OCI-LY3 (cell line): ENCODE measurements around the gene TEX35.

Experiments
- H2AFZ ChIP-seq: fragments of 200-600, 300-600 bp; shearing (Covaris generic); 2 replicates; pipeline ENCODE4 v1.6.0; 2014; ENCODE audit warnings: antibody characterized with exemption, low read depth, low read length
- H3K27ac ChIP-seq: fragments of 200-600, 300-600 bp; sonication (generic); 2 replicates; pipeline ENCODE4 v1.5.1; 2014; ENCODE audit warnings: mild to moderate bottlenecking, low read length, moderate library complexity, mixed read lengths
- H3K27me3 ChIP-seq: fragments of 200-600, 300-600 bp; sonication (generic); 2 replicates; pipeline ENCODE4 v1.6.1; 2014; ENCODE audit warnings: low read depth, low read length, mixed read lengths
- H3K36me3 ChIP-seq: fragments of 200-600, 300-600 bp; sonication (generic); replicated peaks from 2 replicates; pipeline ENCODE3; 2014; ENCODE audit warnings: low read depth, low read length, mixed read lengths
- H3K4me1 ChIP-seq: fragments of 300-600, 200-600 bp; sonication (generic); 2 replicates; pipeline ENCODE4 v1.6.1; 2014; ENCODE audit warnings: low read length, mixed read lengths
- H3K4me2 ChIP-seq: fragments of 200-600, 300-600 bp; sonication (generic); 2 replicates; pipeline ENCODE4 v1.6.1; 2014; ENCODE audit warnings: low read length, mixed read lengths
- H3K4me3 ChIP-seq: fragments of 300-600, 200-600 bp; sonication (generic); 2 replicates; pipeline ENCODE4 v1.5.1; 2014; ENCODE audit warnings: antibody characterized with exemption, mild to moderate bottlenecking, low read length, moderate library complexity
- H3K79me2 ChIP-seq: fragments of 300-600, 200-600 bp; shearing (Covaris generic); 2 replicates; pipeline ENCODE4 v1.6.1; 2014; ENCODE audit warnings: mild to moderate bottlenecking, low read length, mixed read lengths
- H3K9ac ChIP-seq: fragments of 300-600, 200-600 bp; shearing (Covaris generic); 2 replicates; pipeline ENCODE4 v1.6.0; 2014; ENCODE audit warnings: mild to moderate bottlenecking, low read length, moderate library complexity
- H3K9me3 ChIP-seq: fragments of 200-600, 300-600 bp; shearing (Covaris generic); 2 replicates; pipeline ENCODE4 v1.6.1; 2014; ENCODE audit warnings: low read length, mixed read lengths; ENCODE audit not compliant: insufficient read depth
- H4K20me1 ChIP-seq: fragments of 200-600, 300-600 bp; sonication (generic); 2 replicates; pipeline ENCODE4 v1.6.1; 2016; ENCODE audit warnings: low read length, mixed read lengths; ENCODE audit not compliant: insufficient read depth
- EZH2phosphoT487 ChIP-seq: fragments of 200-600 bp; shearing (Covaris generic); IDR thresholded peaks from 2 replicates; pipeline ENCODE4 v1.6.1; 2018; ENCODE audit warnings: antibody characterized with exemption, mixed run types, low read depth
- TF ChIP-seq, protein P1 (sequence below): fragments of 200-600, 300-600 bp; sonication (generic); IDR thresholded peaks from 2 replicates; pipeline ENCODE4 v1.5.1; 2014; ENCODE audit warnings: antibody characterized with exemption, low read length, low read depth

Gene TEX35

GRCh38 chr1:178496410-178497135 lies 16.3 kb upstream of the TEX35 start, which contains the start of gene CLEC20A:
CLEC20A (minus strand) TSS chr1:178496964; CDS start chr1:178496939, 25 bp downstream.
- TF ChIP-seq, protein P1, sequence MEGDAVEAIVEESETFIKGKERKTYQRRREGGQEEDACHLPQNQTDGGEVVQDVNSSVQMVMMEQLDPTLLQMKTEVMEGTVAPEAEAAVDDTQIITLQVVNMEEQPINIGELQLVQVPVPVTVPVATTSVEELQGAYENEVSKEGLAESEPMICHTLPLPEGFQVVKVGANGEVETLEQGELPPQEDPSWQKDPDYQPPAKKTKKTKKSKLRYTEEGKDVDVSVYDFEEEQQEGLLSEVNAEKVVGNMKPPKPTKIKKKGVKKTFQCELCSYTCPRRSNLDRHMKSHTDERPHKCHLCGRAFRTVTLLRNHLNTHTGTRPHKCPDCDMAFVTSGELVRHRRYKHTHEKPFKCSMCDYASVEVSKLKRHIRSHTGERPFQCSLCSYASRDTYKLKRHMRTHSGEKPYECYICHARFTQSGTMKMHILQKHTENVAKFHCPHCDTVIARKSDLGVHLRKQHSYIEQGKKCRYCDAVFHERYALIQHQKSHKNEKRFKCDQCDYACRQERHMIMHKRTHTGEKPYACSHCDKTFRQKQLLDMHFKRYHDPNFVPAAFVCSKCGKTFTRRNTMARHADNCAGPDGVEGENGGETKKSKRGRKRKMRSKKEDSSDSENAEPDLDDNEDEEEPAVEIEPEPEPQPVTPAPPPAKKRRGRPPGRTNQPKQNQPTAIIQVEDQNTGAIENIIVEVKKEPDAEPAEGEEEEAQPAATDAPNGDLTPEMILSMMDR, result no peak
- TF ChIP-seq EZH2phosphoT487, result no peak
- H3K9ac ChIP-seq, result no peak within 1 kb of the TSS
- no peaks in the 10 kb centered on the region for H3K36me3 ChIP-seq
- no peaks in the 10 kb centered on the region for H3K79me2 ChIP-seq
- H3K27me3 ChIP-seq, result no peaks in the 10 kb centered on the region
- no peaks in the 10 kb centered on the region for H3K9me3 ChIP-seq
- H3K4me2 ChIP-seq, result peak within 1 kb of the TSS; percentile 3; the same call in 1 of the 2 replicates
- H3K27ac ChIP-seq, result no peak within 1 kb of the TSS
- H3K4me3 ChIP-seq, result no peak within 1 kb of the TSS
- H3K4me1 ChIP-seq, result peaks cover 12% of the 10 kb centered on the region
- H4K20me1 ChIP-seq, result no peaks in the 10 kb centered on the region
- H2AFZ ChIP-seq, result 0 out of 2 replicates have a peak within 1 kb of the TSS, but pooled peaks have one; percentile 8

- no peak for TF ChIP-seq EZH2phosphoT487
- TF ChIP-seq, protein P1, result no peak
- H3K79me2 ChIP-seq, result no peaks in the 10 kb centered on the region
- no peaks in the 10 kb centered on the region for H3K36me3 ChIP-seq
- peaks cover 13% of the 10 kb centered on the region for H3K4me1 ChIP-seq
- H3K9ac ChIP-seq, result no peak overlapping the region
- no peak overlapping the region for H3K27ac ChIP-seq
- H2AFZ ChIP-seq, result 0 out of 2 replicates have a peak overlapping the region, but pooled peaks have one; percentile 8
- no peaks in the 10 kb centered on the region for H3K9me3 ChIP-seq
- no peaks in the 10 kb centered on the region for H3K27me3 ChIP-seq
- H4K20me1 ChIP-seq, result no peaks in the 10 kb centered on the region
- H3K4me2 ChIP-seq, result peak overlapping the region; percentile 3; the same call in 1 of the 2 replicates
- H3K4me3 ChIP-seq, result no peak overlapping the region
Observed at GRCh38 chr1:178497903-178498478, 14.9 kb upstream of the TEX35 start.

DNA sequence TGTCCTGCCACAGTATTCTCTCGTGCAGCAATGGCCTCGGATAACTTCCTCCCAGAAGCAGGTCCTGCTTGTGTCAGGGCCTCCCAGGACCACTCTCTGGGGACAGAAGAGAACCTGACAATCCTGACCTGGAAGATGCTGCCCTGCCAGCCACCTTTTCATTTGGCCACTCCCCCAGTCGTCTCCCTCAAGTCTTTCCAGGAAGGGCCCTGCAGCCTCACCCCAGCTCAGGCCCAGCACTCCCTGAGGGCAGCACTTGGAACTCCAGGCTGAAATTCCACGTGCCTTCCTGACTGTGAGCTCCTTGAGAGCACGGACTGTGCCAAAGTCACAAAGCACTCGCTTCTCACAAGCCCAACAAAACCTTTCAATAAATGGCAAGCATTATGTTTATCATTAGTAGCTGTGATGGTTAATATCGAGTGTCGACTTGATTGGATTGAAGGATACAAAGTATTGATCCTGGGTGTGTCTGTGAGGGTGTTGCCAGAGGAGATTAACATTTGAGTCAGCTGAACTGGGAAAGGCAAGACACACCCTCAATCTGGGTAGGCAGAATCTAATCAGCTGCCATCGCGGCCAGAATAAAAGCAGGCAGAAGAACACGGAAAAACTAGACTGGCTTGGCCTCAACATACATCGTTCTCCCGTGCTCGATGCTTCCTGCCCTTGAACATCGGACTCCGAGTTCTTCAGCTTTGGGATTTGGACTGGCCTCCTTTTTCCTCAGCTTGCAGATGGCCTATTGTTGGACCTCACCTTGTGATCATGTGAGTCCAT lies 13.8 kb upstream of the TEX35 start:
- Histone ChIP-seq H3K9me3 (no peaks in the 10 kb centered on the region), H3K27ac (no peak overlapping the region), H2AFZ (no peak overlapping the region), H3K4me1 (peaks cover 13% of the 10 kb centered on the region), H3K27me3 (no peaks in the 10 kb centered on the region), H3K4me3 (no peak overlapping the region), H3K36me3 (no peaks in the 10 kb centered on the region), H3K79me2 (no peaks in the 10 kb centered on the region), H3K4me2 (no peak overlapping the region), H3K9ac (no peak overlapping the region), H4K20me1 (no peaks in the 10 kb centered on the region)
- TF ChIP-seq, protein P1, result no peak
- TF ChIP-seq EZH2phosphoT487, result no peak
